ENCODE measurements around the gene NR1D2.

- TF ChIP-seq CTCF (conservative IDR thresholded peaks at IDR 0.05; ENCODE audit: low read length) (no peak), EZH2phosphoT487 (IDR thresholded peaks at IDR 0.05; ENCODE audit: borderline replicate concordance, low read depth, low read length) (no peak)
These were observed 60.6 kb downstream of the NR1D2 start for GRCh38 chr3:24005669-24006068.

All from OCI-LY7 (cell line).